Measurements from ENCODE around the gene TEX36.
"Not testable (repeated sequence)": the region's sequence is repeated elsewhere in the genome, so short reads cannot be mapped to it uniquely, and the experiment has no call there.

Gene TEX36, protein sequence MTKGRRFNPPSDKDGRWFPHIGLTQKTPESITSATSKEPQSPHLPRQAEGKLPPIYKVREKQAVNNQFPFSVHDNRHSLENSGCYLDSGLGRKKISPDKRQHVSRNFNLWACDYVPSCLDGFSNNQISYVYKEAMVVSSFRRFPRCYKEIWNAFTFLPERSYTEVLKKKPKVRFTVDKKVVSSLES

DNA sequence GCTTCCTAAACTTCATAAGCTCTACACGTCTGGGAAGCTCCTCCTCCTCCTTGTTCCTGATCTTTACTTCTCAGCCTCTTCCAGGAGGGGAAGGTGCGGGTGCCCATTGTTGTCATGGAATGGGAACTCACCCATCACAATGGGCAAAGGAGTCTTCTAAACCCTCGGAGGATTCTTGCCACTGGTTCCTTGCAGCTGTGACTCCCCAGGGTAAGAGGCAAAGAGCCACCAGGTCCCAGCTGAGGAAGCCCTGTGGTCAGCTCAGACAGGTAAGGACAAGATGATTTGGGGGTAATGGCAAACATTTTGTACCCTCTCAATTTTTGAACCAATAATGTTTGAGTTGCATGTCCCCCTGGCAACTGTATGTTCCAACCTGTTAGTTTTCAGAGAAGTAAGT, at the start of gene TEX36:
TSS of gene TEX36 (minus strand) at position 101 of the 400 bp plus-strand sequence. CDS start 174 bp downstream, outside the sequence.
- DNase-seq: no peak

DNA sequence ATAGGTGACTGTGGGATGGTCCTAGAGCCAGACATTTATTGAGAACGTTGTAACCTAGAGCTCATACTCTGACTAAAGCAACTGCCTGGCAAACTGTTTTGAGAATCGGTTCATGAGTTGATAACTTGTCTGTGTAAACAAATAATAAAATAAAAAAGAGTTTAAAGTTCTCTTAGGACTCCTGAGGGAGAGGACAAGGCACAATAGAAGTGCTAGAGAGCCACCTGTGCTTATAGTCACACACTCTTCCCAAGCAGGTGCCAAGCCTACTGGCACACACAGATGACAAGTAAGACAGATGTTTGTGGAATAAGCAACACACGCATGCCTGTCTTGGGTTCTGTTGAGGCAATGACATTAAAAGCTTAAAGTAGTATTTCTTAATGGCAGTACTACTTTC, 44.5 kb upstream of the TEX36 start:
- no peak for DNase-seq

- no peak for DNase-seq
These were observed 44.0 kb upstream of the TEX36 start for GRCh38 chr10:125726914-125727313.

- DNase-seq: no peak
These were observed 39.8 kb upstream of the TEX36 start for GRCh38 chr10:125722811-125723210.

- no peak for DNase-seq
These were observed 38.1 kb upstream of the TEX36 start for GRCh38 chr10:125721035-125721434.

DNA sequence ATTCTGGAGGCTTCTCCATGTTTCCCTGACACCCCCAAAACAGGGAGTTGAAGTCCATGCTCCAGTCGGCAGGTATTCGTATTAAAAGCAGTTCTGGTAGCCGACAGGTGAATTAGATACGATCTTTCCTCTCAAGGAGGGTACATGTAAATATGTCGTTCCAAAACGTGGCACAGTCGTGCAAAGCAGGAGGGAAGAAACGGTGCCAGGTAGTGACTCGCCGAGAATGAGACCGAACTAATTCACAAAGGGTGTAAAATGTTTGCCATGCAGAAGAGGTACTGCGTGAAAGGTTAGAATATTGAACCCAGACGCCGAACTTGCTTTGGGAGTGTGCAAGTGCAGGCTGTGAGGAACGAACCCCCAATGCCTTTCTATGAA, 37.0 kb upstream of the TEX36 start:
- DNase-seq: no peak

- DNase-seq: peak; percentile 51
These were observed 36.4 kb upstream of the TEX36 start, which contains the start of gene EDRF1 for GRCh38 chr10:125719173-125720001. TSS of gene EDRF1 (plus strand) at chr10:125719709. CDS start at chr10:125719808, 99 bp downstream.

DNA sequence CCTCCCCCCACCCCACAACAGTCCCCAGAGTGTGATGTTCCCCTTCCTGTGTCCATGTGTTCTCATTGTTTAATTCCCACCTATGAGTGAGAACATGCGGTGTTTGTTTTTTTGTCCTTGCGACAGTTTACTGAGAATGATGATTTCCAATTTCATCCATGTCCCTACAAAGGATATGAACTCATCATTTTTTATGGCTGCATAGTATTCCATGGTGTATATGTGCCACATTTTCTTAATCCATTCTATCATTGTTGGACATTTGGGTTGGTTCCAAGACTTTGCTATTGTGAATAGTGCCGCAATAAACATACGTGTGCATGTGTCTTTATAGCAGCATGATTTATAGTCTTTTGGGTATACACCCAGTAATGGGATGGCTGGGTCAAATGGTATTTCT, 31.8 kb upstream of the TEX36 start:
- DNase-seq: not testable (repeated sequence)

GRCh38 chr10:125711110-125711750, 28.3 kb upstream of the TEX36 start:
- DNase-seq: no peak

DNA sequence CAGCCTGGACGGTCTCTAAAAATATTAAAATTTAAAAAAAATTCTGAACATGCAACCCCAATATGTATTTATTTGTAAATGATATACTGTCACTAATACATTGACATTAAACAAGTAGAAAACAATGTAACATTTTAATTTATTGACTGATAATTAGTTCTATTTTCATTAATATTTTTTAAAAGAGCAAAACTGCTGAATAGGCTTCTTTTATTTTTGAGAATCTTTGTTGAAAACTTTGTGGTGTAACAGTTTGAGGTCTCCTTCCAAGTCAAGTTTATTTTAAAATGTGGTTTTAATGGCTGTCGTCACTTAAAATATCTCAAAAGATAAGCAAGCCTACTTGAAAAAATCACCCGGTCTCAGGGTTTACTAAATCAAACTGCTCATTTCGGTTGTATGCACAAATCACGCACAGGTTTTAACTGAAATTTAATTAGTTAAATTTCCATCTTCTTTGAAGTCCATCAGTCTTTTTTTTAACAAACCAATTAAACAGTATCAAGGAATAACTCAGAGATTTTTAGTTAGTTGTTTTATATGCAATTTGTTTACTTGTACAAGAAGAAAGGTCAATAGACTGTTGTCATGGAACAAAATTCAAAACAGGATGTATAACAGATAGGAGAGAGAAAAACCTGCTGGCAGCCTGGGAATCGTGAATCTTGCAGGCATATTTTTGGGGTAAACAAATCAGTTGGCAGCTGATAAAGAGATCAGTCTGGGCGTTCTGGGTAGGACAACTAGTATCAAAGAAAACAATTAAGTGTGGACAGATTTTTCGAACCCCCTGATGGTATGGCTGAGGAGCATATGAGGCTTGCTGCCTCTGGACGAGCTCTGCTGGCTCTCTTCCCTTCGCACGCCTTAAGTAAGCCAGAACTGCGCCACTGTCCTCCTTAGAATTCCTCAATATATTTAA, 26.9 kb upstream of the TEX36 start:
- DNase-seq: no peak

GRCh38 chr10:125708971-125709503, 26.1 kb upstream of the TEX36 start:
- DNase-seq: no peak

- DNase-seq: no peak
These were observed 24.8 kb upstream of the TEX36 start for GRCh38 chr10:125707541-125708468.

DNA sequence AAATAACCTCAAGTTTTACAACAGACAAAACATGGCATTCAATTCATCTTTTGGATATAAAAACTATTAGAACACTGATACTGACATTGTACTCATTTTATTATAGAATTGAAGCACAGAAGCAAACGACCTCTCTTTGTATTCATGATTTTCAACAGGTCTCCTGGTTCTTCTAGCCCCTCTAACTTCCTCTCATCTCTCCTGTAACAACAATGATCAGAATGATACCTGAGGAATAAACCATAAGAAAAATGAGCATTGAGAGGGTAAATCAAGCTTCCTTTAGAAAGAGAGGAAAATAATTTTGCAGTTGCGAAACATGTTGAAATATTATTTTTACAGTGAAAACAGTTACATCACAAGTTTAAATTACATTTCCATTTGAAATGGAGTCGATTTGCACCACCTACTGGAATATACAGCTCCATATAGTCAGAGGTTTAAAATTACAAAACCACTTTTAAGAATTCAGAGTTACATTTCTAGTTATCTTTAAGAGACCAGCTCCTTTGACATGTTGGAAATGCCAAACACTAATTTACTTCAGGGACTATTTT, 17.5 kb upstream of the TEX36 start:
- no peak for DNase-seq

- DNase-seq: no peak
These were observed 16.7 kb upstream of the TEX36 start for GRCh38 chr10:125699562-125700143.

GRCh38 chr10:125698481-125698998, 15.6 kb upstream of the TEX36 start:
- DNase-seq: no peak

DNA sequence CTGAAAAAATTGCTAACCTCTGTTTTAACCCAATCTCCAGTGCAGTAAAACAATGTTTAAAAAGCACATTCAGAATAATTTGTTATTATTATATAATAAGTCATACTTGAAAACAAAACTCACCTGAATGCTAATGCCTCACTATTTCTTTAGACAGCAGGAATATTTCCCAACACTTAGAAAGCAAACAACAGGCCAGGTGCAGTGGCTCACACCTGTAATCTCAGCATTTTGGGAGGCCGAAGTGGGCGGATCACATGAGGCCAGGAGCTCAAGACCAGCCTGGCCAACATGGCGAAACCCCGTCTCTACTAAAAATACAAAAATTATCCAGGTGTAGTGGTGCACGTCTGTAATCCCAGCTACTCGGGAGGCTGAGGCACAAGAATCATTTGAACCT, 13.9 kb upstream of the TEX36 start:
- not testable (repeated sequence) for DNase-seq

DNA sequence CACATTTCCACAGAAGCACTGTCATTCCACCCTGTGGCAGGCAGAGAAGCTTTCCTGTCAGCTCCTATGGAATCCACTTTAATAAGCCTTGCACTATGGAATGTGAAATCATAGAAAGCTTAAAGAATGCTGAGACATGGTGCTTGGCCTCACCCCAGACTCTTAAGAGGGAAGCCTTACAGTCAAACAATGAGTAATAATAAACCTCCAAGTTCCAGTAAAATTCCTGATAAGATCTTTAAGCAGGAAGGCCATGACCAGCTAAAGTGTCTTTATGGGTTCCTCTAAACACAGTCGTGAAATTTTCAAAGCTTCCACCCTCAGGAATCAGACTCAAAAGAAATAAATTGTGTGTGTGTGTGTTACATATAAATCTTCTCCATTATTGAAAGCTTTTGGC, 11.9 kb upstream of the TEX36 start:
- DNase-seq: no peak

GRCh38 chr10:125693524-125693847, 10.5 kb upstream of the TEX36 start:
- DNase-seq: no peak

DNA sequence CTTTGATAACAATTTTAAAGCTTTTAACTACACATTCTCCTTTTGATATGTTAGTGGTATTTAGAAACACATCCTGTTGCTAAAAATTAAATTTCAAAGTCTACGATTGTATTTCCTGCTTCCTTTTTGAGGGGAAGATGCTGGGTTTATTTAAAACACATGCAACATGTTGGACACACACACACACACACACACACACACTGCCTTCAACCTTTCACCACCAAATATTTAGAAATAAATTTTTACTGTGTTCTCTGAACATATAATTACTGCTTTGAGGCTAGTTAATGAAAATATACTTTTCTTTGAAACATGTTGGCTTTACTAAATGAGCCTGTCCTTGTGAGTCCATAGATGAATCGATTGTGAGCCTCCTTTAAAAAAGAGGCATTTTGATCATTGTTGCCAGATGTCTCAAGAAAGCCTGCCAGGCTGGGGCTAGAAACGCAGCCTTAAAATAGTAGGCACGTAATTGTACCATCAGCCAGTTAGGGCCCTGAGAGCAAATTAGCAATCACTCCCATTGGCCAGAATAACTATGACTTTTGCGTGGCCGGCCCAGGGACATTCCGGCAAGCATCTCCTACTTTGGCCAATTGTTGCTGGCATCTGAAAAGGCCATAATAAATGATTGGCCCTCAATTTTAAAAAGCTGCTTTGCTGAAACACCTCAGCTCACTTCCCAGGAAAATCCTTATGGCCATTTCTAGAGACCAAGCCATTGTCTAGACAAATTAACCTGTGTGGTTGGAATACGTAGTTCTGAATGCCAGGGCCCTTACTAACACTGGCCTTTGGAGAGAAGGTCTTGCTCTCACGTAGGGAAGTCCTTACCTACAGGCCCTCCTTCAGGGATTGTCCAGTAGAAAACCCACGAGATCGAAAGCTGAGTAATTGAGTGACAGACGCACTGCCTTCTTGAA, 9.9 kb upstream of the TEX36 start:
- no peak for DNase-seq

Measured in NCI-H524 treated with DMSO at 0.1 percent for 48 hours (cell line).